Activated T-cell treated with anti-CD3 and anti-CD28 coated beads, Interleukin-2, amount 50 U/mL, for 48 hours (primary cell): ENCODE data around the gene OR52E4.
A peak's percentile ranks its signal among the peaks of the same experiment; 100 is the strongest.

Experiments
- DNase-seq, 2 experiments: peaks; one replicate each; pipeline ENCODE4 v3.0.0-alpha.2; 2020

Gene OR52E4

DNA sequence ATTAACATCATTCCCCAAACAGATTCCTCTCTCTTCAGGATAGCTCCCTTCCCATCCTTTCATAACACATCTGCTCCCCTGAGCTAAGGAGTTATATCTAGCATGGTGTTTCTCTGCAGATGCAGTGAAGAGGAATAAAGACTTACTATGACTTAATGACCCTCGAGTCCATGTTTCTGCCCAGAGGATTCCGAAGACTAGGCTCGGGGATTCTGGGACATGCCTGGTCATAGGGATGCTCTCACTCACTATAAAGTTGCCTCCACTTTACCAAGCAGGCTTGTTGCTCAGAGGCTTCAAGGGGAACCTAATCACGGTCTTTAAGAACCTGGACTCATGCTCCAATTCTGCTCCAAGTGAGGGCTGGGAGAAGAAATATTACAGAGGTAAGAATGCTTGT lies at the start of gene OR52E4:
Gene OR52E4 (plus strand): TSS at position 301 of the 400 bp plus-strand sequence. CDS start 3,664 bp downstream, outside the sequence.
- DNase-seq: no peak

DNA sequence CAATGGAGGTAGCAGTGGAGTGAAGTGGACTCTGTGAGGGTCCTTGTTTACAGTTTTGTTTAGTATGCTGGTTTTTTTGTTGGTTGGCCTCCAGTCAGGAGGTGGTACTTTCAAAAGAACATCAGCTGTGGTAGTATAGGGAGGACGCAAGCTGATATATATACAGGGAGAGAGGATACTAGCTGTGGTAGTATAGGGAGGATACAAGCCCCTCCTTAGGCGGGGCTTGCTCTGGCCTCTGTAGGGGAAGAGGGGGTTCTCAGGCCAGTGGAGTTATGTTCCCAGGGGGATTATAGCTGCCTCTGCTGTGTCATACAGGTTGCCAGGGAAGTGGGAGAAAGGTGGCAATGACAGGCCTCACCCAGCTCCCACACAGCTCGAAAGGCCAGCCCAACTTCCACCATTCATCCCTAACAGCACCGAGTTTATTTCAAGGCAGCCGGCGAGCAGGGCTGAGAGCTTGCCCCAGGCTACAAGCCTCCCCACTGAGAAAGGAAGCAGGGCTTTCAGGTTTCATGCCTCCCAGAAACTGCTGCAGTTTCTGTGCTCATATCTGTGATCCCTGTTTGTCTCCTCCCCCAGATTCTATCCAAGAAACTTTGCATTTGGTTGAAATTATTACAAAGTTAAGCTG lies 49.1 kb upstream of the OR52E4 start:
- DNase-seq: no peak

- DNase-seq: no peak
These were observed 47.0 kb upstream of the OR52E4 start for GRCh38 chr11:5833446-5833845.

DNA sequence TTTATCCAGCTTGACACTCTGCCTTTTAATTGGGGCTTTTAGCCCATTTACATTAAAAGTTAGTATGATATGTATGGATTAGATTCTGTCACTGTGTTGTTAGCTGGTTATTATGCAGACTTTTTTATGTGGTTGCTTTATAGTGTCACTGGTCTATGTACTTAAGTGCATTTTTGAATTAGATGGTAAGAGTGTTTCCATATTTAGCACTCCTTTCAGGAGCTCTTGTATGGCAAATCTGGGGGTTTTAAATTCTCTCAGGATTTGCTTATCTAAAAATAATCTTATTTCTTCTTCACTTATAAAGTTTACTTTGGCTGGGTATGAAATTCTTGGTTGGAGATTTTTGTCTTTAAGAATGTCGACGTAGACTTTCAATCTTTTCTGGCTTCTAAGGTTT lies 42.7 kb upstream of the OR52E4 start:
- no peak for DNase-seq

DNA sequence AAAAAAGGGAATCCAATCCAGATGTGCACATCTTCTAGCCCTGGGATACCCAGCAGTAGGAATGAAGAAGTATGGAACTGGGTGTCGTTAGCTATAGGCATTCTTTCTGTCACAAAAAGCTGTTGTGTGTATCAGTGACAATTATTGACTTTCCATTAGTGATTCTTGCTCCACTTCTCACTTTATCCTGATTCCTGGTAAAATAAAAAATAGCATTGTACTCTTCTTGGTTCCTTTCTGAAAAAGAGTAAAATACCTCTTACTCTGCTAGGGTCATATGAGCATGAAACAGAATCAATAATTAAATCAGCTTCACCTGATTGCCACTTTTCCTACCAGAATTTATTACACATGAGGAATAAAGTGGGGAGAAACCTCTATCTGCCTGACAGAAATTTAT lies 38.6 kb upstream of the OR52E4 start, which contains the start of gene OR52E6:
Gene OR52E6 (minus strand): TSS at position 101 of the 400 bp plus-strand sequence. CDS start 0 bp downstream, at position 101.
- DNase-seq: no peak

DNA sequence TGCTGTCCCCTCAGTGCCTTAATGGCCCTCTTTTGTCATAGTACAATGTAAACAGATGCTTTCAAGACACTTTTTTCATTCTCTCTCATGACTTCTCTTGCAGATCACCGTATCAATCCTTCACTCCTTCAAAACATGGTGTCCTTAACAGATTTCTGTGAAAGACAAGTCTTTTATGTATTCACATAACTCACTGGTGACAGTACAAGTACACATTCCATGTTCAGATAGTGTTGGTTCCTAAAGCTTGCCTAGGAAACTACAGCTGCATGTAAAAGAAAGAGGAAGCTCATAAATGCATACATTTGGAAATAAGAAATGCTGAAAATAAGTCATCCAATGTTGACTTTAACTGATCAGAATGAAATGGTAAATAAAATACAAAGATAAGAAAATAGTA lies 33.7 kb upstream of the OR52E4 start:
- DNase-seq: no peak

DNA sequence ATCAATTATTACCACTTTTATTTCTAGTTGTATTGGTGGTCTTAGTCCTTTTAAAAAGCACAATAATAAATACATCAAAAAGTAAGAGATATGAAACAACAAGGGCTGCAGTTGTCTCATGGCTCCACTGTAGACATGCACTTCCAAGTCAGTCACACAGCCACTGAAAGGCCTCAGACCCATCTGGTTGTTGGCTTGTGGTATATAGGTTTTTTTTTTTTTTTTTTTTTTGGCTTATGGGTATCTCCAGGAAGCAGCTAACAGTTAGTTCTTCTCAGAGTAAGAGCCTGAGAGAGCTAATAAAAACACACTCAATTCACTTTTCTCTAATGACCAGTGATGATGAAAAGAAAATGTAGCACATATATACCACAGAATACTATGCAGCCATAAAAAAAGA lies 32.7 kb upstream of the OR52E4 start:
- no peak for DNase-seq

DNA sequence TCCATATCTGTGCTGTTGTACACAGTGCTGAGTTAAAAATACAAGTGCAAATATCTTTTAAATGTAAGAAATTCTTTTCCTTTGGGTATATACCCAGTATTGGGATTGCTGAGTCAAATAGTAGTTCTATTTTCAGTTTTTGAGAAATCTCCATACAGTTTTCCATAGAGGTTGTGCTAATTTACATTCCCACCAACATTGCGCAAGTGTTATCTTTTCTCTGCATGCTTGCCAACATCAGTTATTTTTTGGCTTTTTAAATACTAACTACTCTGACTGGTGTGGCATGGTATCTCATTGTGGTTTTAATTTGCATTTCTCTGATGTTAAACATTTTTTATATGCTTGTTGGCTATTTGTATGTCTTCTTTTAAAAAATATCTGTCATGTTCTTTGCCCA lies 29.4 kb upstream of the OR52E4 start:
- DNase-seq: no peak

GRCh38 chr11:5857590-5857989 lies 22.8 kb upstream of the OR52E4 start, which contains the start of gene OR52E8:
Gene OR52E8 (minus strand): TSS chr11:5857690. CDS start chr11:5857690, 0 bp downstream.
- DNase-seq: no peak

- DNase-seq: no peak
These were observed 14.6 kb upstream of the OR52E4 start for GRCh38 chr11:5865826-5866225.

DNA sequence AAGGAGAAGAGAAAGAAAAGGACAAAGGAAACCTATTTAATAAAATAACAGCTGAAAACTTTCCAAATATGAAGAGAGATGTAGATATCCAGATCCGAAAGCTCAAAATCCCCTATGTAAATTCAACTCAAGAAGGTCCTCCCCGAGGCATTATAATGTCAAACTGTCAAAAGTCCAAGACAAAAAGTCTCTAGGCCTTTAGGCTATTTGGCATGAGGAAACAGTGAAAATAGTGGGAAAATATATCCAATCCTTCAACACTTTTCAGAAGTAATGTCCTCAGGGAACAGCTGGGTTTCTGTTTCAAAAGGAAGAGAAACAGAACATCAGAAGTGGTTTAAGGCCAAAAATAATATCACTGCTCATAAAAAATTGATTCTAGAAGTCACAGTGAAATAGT lies 1.9 kb upstream of the OR52E4 start:
- DNase-seq: no peak

GRCh38 chr11:5881756-5882155 lies 1.3 kb downstream of the OR52E4 start:
- no peak for DNase-seq

DNA sequence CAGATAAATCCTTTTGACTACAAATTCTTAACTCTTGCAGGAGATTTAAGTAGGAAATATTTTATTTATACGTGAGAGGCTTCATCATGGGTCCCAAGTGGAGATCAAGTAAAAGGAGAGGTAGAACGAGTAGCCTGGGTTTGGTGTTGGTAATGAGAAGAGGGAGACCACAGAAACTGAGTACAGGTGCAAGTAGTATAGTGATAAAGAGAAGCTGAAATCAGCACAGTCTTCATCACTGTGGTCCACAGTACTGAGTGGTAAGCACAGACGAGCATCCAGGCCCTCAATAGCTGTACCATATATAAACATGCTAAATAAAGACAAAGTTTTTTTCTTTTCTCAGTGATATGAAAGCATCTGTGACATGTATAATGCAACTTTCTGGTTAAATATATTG lies 6.7 kb downstream of the OR52E4 start:
- DNase-seq: no peak

- DNase-seq: no peak
These were observed 7.2 kb downstream of the OR52E4 start for GRCh38 chr11:5887661-5888060.

GRCh38 chr11:5891216-5891800 lies 10.9 kb downstream of the OR52E4 start:
- DNase-seq: no peak

DNA sequence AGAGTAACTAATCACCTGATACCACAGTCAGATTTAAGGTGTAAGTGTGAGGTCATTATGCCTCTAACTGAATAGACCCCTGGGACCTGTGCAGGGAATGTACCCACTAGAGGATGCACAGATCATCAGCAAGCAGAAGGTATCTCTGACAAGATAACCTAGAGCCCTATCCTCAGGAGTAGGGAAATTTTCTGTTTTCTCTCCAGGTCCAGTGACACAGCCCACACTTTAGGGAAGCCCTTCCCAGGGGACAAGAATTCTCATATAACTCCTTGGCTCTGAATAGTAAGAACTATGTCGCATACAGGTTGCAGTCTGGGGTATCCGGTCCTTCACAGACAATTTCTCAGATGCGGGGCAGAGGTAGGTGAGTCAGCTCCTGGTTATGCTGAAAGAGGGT lies 12.5 kb downstream of the OR52E4 start, which contains the start of gene OR52E5:
Gene OR52E5 (plus strand): TSS at position 301 of the 400 bp plus-strand sequence. CDS start 7,569 bp downstream, outside the sequence.
- no peak for DNase-seq

DNA sequence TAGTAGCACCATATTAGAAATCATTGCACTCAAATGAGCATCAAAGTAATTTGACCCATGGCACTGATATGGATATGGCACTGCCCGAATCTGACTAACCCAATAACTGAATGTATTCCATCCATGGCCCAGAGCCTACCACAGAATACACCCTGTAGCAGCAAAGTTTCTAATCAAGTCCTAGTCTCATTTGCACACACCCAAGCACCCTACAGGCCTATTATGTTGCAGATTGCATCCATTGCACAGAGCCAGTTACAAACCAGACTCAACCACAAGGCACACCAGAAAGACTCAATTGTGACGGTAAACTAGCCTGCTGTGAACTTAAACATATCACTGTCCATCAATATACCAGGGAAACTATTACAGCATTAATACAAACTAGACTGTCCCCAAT lies 19.1 kb downstream of the OR52E4 start:
- DNase-seq: no peak

- no peak for DNase-seq
These were observed 30.1 kb downstream of the OR52E4 start for GRCh38 chr11:5910540-5910939.

DNA sequence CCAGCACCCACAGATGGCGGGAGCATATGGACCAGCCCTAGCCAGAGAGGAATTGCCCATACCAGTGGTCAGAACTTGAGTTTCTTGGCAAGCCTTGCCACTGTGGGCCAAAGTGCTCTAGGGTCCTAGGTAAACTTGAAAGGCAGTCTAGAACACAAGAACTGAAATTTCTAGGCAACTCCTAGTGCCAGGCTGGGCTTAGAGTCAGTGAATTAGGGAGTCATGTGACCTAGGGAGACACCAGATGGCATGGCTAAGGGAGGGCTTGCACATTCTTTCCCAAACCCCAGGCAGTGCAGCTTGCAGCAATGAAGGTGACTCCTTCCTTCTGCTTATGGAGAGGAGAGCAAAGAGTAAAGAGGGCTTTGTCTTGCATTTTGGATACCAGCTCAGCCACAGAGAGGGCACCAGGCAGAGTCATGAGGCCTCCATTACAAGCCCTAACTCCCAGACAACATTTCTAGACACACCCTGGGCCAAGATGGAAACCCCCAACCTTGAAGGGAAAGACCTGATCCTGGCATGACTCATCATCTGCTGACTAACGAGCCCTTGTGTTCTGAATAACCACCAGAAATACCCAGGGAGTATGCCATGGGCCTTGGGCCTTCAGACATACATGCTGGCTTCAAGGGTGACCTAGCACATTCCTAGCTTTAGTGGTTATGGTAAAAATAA lies 42.5 kb downstream of the OR52E4 start:
- peak; percentile 21 to 24 for DNase-seq

DNA sequence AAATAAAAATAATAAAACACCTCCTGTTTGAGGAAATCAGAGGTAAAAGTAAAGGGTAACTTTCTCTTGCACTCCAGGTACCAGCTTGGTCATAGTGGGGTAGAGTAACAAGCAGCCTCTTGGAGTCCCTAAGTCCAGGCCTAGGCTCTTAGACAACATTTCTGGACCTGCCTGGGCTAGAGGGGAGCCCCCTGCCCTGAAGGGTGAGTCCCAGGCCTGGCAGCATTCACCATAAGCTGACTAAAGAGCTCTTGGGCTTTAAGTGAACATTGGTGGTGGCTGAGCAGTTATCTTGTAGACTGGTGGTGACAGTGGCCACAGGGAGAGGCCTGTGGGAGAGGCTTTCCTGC lies 43.0 kb downstream of the OR52E4 start:
- DNase-seq: no peak

DNA sequence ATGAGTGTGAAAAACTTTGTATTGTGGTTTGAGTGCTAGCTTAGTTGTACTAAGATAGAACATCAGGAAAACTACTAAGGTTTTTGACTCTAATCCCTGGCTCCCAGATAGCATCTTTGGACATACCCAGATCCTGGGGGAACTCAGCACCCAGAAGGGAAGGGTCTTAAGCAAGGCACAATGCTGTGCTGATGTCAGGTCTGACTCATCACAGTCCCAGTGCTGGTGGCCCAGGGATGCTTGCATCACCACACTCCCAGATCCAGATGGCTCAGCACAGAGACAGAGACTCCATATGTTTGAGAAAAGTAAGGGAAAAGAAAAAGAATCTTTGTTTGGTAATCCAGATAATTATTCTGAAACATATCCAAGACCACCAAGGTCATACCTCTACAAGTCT lies 43.4 kb downstream of the OR52E4 start:
- no peak for DNase-seq

DNA sequence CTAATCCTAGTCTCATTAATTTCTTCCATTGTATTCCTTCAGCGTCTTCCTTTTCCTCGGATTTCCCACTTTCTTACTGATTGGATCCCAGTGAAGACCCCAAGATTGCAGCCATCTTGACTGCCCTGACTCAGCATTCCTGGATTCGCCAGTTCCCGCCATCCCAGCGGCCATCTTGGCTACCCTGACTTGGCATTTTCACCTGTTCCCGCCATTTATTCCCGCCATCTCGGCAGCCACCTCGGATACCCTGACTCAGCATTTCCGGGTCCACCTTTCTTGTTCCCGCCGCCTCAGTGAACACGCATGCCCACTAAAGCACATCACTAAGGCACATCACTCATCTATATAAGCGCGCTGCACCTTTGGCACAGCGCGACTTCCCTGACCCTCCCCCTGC lies 47.8 kb downstream of the OR52E4 start:
- DNase-seq: no peak

- DNase-seq: no peak
These were observed 48.4 kb downstream of the OR52E4 start for GRCh38 chr11:5928811-5929210.
